GM12875 (cell line): ENCODE results near the gene MPLKIP.
"Not testable (repeated sequence)": the region's sequence is repeated elsewhere in the genome, so short reads cannot be mapped to it uniquely, and the experiment has no call there.

Source experiments
- H3K4me3 ChIP-seq: one replicate; pipeline ENCODE4 v1.5.1; 2011; ENCODE audit warnings: low read depth, low read length, control low read depth
- TF ChIP-seq, protein P1 (sequence below): IDR thresholded peaks from 2 replicates; pipeline ENCODE4 v1.5.1; 2011; ENCODE audit warnings: low read depth, mild to moderate bottlenecking, control low read depth, inconsistent platforms, low read length, moderate library complexity, borderline replicate concordance; ENCODE audit not compliant: insufficient read depth

The MPLKIP gene

GRCh38 chr7:40138973-40139372 is 4.6 kb upstream of the MPLKIP start:
- TF ChIP-seq, protein P1, sequence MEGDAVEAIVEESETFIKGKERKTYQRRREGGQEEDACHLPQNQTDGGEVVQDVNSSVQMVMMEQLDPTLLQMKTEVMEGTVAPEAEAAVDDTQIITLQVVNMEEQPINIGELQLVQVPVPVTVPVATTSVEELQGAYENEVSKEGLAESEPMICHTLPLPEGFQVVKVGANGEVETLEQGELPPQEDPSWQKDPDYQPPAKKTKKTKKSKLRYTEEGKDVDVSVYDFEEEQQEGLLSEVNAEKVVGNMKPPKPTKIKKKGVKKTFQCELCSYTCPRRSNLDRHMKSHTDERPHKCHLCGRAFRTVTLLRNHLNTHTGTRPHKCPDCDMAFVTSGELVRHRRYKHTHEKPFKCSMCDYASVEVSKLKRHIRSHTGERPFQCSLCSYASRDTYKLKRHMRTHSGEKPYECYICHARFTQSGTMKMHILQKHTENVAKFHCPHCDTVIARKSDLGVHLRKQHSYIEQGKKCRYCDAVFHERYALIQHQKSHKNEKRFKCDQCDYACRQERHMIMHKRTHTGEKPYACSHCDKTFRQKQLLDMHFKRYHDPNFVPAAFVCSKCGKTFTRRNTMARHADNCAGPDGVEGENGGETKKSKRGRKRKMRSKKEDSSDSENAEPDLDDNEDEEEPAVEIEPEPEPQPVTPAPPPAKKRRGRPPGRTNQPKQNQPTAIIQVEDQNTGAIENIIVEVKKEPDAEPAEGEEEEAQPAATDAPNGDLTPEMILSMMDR: no peak

GRCh38 chr7:40137563-40137962 is 3.1 kb upstream of the MPLKIP start:
- TF ChIP-seq, protein P1: no peak
- H3K4me3 ChIP-seq: no peak overlapping the region

More at GRCh38 chr7:40138973-40139372, 4.6 kb upstream of the MPLKIP start:
- no peak overlapping the region for H3K4me3 ChIP-seq

DNA sequence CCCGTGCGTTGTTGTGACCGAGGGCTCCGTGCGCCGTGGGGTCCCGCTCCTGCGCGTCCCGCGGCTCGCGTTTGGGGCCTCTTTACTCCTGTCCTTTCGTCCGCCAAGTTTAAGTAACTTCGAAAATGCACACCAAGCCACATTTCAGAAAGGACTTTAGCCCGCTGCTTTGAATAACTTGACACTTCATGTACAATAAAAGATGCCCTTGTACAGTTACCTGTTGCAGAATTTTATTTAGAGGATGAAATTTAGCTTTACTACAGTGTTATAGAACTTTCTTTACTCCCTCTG is 842 bp upstream of the MPLKIP start:
- TF ChIP-seq, protein P1: no peak
- peak overlapping the region; percentile 83 for H3K4me3 ChIP-seq

- TF ChIP-seq, protein P1: no peak
Measured at GRCh38 chr7:40133561-40134427, 628 bp downstream of the MPLKIP start.

DNA sequence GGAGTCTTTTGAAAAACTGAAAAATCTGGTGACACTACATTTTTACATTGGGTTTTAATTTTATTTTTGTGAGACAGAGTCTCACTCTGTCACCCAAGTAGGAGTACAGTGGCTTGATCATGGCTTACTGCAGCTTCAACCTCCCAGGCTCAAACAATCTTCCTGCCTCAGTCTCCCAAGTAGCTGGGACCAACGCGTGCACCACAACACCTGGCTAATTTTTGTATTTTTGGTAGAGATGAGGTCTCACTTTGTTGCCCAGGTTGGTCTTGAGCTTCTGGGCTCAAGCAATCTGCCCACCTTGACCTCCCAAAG is 11.5 kb downstream of the MPLKIP start:
- no peak overlapping the region for H3K4me3 ChIP-seq
- TF ChIP-seq, protein P1: no peak

More at GRCh38 chr7:40133561-40134427, 628 bp downstream of the MPLKIP start:
- peak overlapping the region; percentile 83 for H3K4me3 ChIP-seq

GRCh38 chr7:40122100-40122939 is 12.1 kb downstream of the MPLKIP start:
- not testable (repeated sequence) for H3K4me3 ChIP-seq

DNA sequence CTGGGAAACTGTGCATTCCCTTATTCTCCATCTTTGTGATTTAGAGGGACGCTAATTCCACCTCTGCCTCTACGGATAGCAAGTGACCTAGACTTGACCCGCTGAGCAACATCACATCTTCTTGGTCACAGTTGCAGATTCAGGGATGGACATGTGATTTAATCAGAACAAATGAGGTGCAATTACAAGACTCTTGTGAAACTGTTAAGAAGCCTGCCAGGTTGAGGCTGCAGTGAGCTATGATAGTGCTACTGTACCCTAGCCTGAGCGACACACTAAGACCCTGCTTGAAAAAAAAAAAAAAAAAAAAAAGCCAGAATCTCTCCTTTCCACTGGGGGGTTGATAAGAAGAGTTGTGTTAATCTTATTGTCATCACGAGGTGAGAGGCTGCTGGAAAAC is 14.4 kb downstream of the MPLKIP start:
- TF ChIP-seq, protein P1: no peak
- no peak overlapping the region for H3K4me3 ChIP-seq

DNA sequence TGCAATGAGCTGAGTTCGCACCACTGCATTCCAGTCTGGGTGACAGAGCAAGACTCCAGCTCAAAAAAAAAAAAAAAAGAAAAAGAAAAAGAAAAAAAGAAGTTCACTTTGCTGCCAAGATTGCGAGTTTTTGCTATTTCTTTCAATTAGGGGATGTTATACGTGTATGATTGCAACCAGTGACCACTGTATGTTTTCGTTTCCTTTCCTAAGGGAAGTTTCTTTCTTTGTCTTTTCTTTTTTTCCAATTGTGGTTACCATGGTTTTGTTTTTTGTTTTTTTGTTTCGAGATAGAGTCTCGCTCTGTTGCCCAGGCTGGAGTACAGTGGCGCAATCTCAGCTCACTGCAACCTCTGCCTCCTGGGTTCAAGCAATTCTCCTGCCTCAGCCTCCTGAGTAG is 16.2 kb downstream of the MPLKIP start:
- not testable (repeated sequence) for H3K4me3 ChIP-seq

- H3K4me3 ChIP-seq: not testable (repeated sequence)
Measured at GRCh38 chr7:40117199-40117598, 17.2 kb downstream of the MPLKIP start.
